ENCODE results near the gene NXN. TPM values are rescaled to one million over a fixed set of nuclear protein-coding genes. Genes with fewer than 3 reads are reported as not detected.

Gene NXN
- total RNA-seq: 10 to 100 TPM in 1 of 3 donors, 1 to 10 TPM in 2; 5.3 to 98.1 (median 9.7) TPM
- long read RNA-seq, donor 1, transcript NXN-201 (8 exons, 3,036 nt): major isoform, 180 of 248 reads
- long read RNA-seq, donor 1, partial matches to known transcripts: 27 of 248 reads
- long read RNA-seq, donor 1, other reads (novel, unspliced or antisense): 35 of 248 reads
- long read RNA-seq, donor 2, partial matches to known transcripts: 0 of 1 reads
- long read RNA-seq, donor 2, other reads (novel, unspliced or antisense): 1 of 1 reads

DNA sequence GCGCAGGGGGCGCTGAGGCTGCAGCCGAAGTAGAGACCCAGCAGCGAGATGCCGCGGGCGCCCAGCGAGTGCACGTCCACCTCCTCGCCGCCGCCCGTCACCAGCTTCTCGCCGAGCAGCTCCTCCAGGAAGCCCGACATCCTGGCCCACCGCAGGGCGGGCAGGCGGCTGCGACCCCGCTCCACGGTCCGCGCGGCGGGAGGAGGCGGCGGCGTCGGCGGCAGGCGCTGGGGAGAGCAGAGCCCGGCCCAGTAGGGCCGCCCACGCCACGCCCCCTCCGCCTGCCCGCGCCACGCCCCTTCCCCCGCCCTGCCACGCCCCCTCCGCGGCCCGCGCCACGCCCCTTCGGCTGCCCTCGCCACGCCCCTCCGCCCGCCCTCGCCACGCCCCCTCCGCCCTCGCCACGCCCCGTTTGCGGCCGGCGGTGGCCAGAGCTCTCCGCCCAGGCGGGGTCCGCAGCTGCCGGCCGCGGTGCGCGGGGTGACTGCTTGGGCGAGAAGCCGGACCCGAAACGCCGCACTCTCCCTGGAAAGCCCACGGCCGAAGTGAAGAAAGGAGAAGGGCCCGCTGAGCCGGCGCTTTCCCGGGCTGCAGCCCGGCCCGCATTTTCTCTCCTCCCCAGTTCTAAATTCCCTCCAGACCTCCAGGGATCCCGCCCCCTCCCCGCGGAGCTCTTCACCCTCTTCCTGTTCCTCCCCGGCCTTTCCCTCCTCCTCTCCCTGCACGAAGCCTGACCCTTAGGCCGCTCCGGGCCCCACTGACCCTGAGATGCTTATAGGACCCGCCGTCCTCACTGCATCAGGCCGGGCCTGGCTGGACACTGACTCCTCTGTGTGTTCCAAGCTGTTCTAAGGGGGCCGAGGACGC, at the start of gene NXN:
Gene NXN, minus strand, starts transcription at position 238 of the 867 bp plus-strand sequence.
- H3K4me1 ChIP-seq (ENCODE audit: low read depth): peaks cover 16% of the 10 kb centered on the region
- no peaks in the 10 kb centered on the region for H3K36me3 ChIP-seq (ENCODE audit: low read depth)
- TF ChIP-seq, protein P1, sequence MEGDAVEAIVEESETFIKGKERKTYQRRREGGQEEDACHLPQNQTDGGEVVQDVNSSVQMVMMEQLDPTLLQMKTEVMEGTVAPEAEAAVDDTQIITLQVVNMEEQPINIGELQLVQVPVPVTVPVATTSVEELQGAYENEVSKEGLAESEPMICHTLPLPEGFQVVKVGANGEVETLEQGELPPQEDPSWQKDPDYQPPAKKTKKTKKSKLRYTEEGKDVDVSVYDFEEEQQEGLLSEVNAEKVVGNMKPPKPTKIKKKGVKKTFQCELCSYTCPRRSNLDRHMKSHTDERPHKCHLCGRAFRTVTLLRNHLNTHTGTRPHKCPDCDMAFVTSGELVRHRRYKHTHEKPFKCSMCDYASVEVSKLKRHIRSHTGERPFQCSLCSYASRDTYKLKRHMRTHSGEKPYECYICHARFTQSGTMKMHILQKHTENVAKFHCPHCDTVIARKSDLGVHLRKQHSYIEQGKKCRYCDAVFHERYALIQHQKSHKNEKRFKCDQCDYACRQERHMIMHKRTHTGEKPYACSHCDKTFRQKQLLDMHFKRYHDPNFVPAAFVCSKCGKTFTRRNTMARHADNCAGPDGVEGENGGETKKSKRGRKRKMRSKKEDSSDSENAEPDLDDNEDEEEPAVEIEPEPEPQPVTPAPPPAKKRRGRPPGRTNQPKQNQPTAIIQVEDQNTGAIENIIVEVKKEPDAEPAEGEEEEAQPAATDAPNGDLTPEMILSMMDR (IDR thresholded peaks at IDR 0.05): no peak
- DNase-seq (peak; percentile 89 to 94 (median 91)), ATAC-seq (peak; percentile 99)
- intact Hi-C loops (cut with DNase I, micrococcal nuclease): loop anchor here (5.0 to 10.0 kb wide), 2 partner anchors 182 to 185 kb away; no protein-coding TSS in a partner anchor
- peak within 1 kb of the TSS; percentile 11 for H3K4me3 ChIP-seq
- H3K9me3 ChIP-seq: no peaks in the 10 kb centered on the region

DNA sequence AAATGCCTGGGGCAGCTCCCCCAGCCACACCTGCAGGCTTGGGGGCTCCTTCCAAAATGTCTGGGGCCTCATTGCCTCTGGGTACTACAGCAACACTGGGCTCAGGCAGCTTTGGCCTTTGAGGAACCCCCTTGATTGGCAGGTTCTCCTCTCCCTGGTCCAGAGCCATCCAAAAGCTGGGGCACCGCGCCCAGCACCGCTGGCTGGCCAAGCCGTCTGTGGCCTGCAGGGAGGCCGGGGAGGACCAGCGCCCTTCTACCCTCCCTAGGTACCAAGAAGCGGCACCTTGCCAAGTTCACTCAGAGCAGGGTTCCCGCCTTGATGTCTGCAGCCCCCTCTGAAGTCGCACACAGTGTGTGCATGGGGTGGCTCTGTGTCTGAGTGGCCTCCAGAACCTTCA, 47.5 kb upstream of the NXN start:
- intact Hi-C loops (cut with DNase I, micrococcal nuclease): no loop called here
- DNase-seq (no peak), ATAC-seq (no peak)
- Histone ChIP-seq H3K4me3 (no peak overlapping the region), H3K4me1 (ENCODE audit: low read depth) (no peaks in the 10 kb centered on the region), H3K9me3 (no peaks in the 10 kb centered on the region), H3K36me3 (ENCODE audit: low read depth) (no peaks in the 10 kb centered on the region)
- TF ChIP-seq, protein P1 (IDR thresholded peaks at IDR 0.05): no peak

DNA sequence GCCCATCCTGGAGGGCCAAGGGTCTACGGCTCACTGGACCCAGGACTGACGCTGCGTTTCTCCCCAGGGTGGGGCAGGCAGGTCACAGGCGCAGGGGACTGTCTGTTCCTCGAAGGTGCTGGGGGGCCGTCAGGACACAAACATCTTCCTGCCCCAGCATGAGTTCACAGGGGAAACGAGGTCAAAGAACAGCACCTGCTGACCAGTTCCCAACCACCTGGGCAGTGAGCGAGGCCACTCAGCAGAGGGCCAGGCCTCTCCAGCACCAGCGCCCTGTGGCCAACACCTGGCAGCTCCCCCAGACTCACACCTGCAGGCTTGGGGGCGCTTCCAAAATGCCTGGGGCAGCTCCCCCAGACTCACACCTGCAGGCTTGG, 47.0 kb upstream of the NXN start:
- TF ChIP-seq, protein P1 (IDR thresholded peaks at IDR 0.05): no peak
- no peak for ATAC-seq
- DNase-seq: no peak
- intact Hi-C loops (cut with DNase I, micrococcal nuclease): no loop called here
- Histone ChIP-seq H3K4me3 (no peak overlapping the region), H3K9me3 (no peaks in the 10 kb centered on the region), H3K36me3 (ENCODE audit: low read depth) (no peaks in the 10 kb centered on the region), H3K4me1 (ENCODE audit: low read depth) (no peaks in the 10 kb centered on the region)

- ATAC-seq (no peak), DNase-seq (no peak)
- Histone ChIP-seq H3K9me3 (no peaks in the 10 kb centered on the region), H3K4me1 (ENCODE audit: low read depth) (no peaks in the 10 kb centered on the region), H3K4me3 (no peak overlapping the region), H3K36me3 (ENCODE audit: low read depth) (no peaks in the 10 kb centered on the region)
- TF ChIP-seq, protein P1 (IDR thresholded peaks at IDR 0.05): no peak
- intact Hi-C loops (cut with DNase I, micrococcal nuclease): no loop called here
Observed at GRCh38 chr17:1025733-1026598, 46.4 kb upstream of the NXN start.

DNA sequence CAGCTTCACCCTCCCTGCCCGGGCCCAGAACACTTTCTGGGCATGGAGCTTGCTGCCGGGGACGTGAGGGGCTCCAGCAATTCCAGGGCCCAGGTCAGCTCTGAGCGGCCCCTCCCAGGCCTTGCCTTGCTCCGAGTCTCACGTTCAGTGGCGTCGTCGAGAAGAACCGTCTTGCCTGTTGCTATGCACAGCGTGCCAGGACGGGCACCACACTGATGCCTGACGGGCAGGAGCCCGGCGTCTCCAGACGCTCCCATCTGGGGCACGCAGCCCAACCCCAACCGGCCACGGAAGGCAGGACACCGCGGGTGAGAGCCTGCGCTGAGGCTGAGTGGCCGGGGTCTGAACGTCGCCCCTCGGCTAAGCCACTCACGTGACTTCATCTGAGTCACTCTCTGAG, 44.5 kb upstream of the NXN start:
- no peak for ATAC-seq
- no peaks in the 10 kb centered on the region for H3K9me3 ChIP-seq
- DNase-seq: no peak
- intact Hi-C loops (cut with DNase I, micrococcal nuclease): no loop called here
- H3K4me1 ChIP-seq (ENCODE audit: low read depth): no peaks in the 10 kb centered on the region
- H3K4me3 ChIP-seq: no peak overlapping the region
- no peaks in the 10 kb centered on the region for H3K36me3 ChIP-seq (ENCODE audit: low read depth)
- TF ChIP-seq, protein P1 (IDR thresholded peaks at IDR 0.05): no peak
